H9 (cell line): Measurements from ENCODE around the gene CFAP45. TPM values are rescaled to one million over a fixed set of nuclear protein-coding genes. Genes with fewer than 3 reads are reported as not detected.

Experiments used
- DNase-seq: peaks from one replicate; pipeline ENCODE4 v3.0.0-alpha.2; 2017
- H2AFZ ChIP-seq: one replicate; pipeline ENCODE4 v1.6.1; 2013; ENCODE audit warnings: mild to moderate bottlenecking, low read length, control low read depth, moderate library complexity
- H2AK5ac ChIP-seq: 2 replicates; pipeline ENCODE4 v1.6.1; 2013; ENCODE audit warnings: low read length, control low read depth, mixed read lengths; ENCODE audit not compliant: insufficient read length
- H2BK120ac ChIP-seq: one replicate; pipeline ENCODE4 v1.6.1; 2013; ENCODE audit warnings: low read depth, mild to moderate bottlenecking, low read length, control low read depth, inconsistent platforms; ENCODE audit not compliant: poor library complexity, severe bottlenecking
- H2BK12ac ChIP-seq: 2 replicates; pipeline ENCODE4 v1.6.1; 2013; ENCODE audit warnings: low read length, control low read depth, mixed read lengths, low read depth; ENCODE audit not compliant: insufficient read length
- H2BK15ac ChIP-seq: 2 replicates; pipeline ENCODE4 v1.6.1; 2013; ENCODE audit warnings: low read depth, low read length, control low read depth
- H2BK20ac ChIP-seq: one replicate; pipeline ENCODE4 v1.6.1; 2013; ENCODE audit warnings: low read depth, mild to moderate bottlenecking, low read length, control low read depth, inconsistent platforms; ENCODE audit not compliant: poor library complexity, severe bottlenecking
- H2BK5ac ChIP-seq: 2 replicates; pipeline ENCODE4 v1.6.1; 2013; ENCODE audit warnings: low read length, control low read depth, mixed read lengths; ENCODE audit not compliant: insufficient read length
- H3K14ac ChIP-seq: 2 replicates; pipeline ENCODE4 v1.6.1; 2013; ENCODE audit warnings: low read length, control low read depth; ENCODE audit not compliant: insufficient read depth
- H3K18ac ChIP-seq: 2 replicates; pipeline ENCODE4 v1.6.1; 2013; ENCODE audit warnings: low read depth, mild to moderate bottlenecking, mixed read lengths, low read length, control low read depth; ENCODE audit not compliant: insufficient read length
- H3K23ac ChIP-seq: 2 replicates; pipeline ENCODE4 v1.6.1; 2013; ENCODE audit warnings: low read length, control low read depth, mixed read lengths, low read depth; ENCODE audit not compliant: insufficient read length
- H3K23me2 ChIP-seq: 2 replicates; pipeline ENCODE4 v1.6.1; 2013; ENCODE audit warnings: low read depth, mild to moderate bottlenecking, mixed read lengths, low read length, control low read depth; ENCODE audit not compliant: insufficient read length, poor library complexity, severe bottlenecking
- H3K27ac ChIP-seq: 2 replicates; pipeline ENCODE4 v1.5.1; 2013; ENCODE audit warnings: low read length, control low read depth, mixed read lengths, low read depth; ENCODE audit not compliant: insufficient read length
- H3K27me3 ChIP-seq: 2 replicates; pipeline ENCODE4 v1.6.1; 2013; ENCODE audit warnings: low read length, control low read depth, inconsistent platforms; ENCODE audit not compliant: insufficient read depth
- H3K4ac ChIP-seq: 2 replicates; pipeline ENCODE4 v1.6.1; 2013; ENCODE audit warnings: low read depth, mild to moderate bottlenecking, control low read depth, inconsistent platforms, low read length, moderate library complexity
- H3K4me1 ChIP-seq: 2 replicates; pipeline ENCODE4 v1.6.1; 2013; ENCODE audit warnings: low read length, control low read depth, inconsistent platforms; ENCODE audit not compliant: insufficient read depth
- H3K4me2 ChIP-seq: 2 replicates; pipeline ENCODE4 v1.6.1; 2013; ENCODE audit warnings: low read length, control low read depth, mixed read lengths; ENCODE audit not compliant: insufficient read length, insufficient read depth
- H3K56ac ChIP-seq: 2 replicates; pipeline ENCODE4 v1.6.1; 2013; ENCODE audit warnings: low read depth, mild to moderate bottlenecking, mixed read lengths, low read length, control low read depth; ENCODE audit not compliant: insufficient read length
- H3K79me1 ChIP-seq: 2 replicates; pipeline ENCODE4 v1.6.1; 2013; ENCODE audit warnings: low read depth, mild to moderate bottlenecking, moderate library complexity, low read length, control low read depth, inconsistent platforms; ENCODE audit not compliant: insufficient read depth, poor library complexity, severe bottlenecking
- H3K79me2 ChIP-seq: 2 replicates; pipeline ENCODE4 v1.6.1; 2013; ENCODE audit warnings: low read length, control low read depth, inconsistent platforms; ENCODE audit not compliant: insufficient read depth
- H3K9ac ChIP-seq: 2 replicates; pipeline ENCODE4 v1.6.1; 2013; ENCODE audit warnings: low read length, control low read depth, mixed read lengths; ENCODE audit not compliant: insufficient read length; ENCODE audit errors: extremely low read depth
- H3K9me3 ChIP-seq: one replicate; pipeline ENCODE4 v1.6.1; 2013; ENCODE audit warnings: low read depth, low read length, inconsistent platforms; ENCODE audit not compliant: control insufficient read depth
- H3T11ph ChIP-seq: one replicate; pipeline ENCODE4 v1.6.1; 2013; ENCODE audit warnings: mild to moderate bottlenecking, low read length, control low read depth, inconsistent platforms
- H4K20me1 ChIP-seq: one replicate; pipeline ENCODE4 v1.6.1; 2013; ENCODE audit not compliant: control insufficient read depth, insufficient read length, insufficient read depth
- H4K5ac ChIP-seq: 2 replicates; pipeline ENCODE4 v1.6.1; 2013; ENCODE audit warnings: low read depth, mild to moderate bottlenecking, mixed read lengths, low read length, control low read depth; ENCODE audit not compliant: insufficient read length
- H4K8ac ChIP-seq: replicated peaks from 2 replicates; pipeline ENCODE4 v1.6.1; 2013; ENCODE audit warnings: low read length, control low read depth, mixed read lengths, low read depth; ENCODE audit not compliant: insufficient read length
- H4K91ac ChIP-seq: 2 replicates; pipeline ENCODE4 v1.6.1; 2013; ENCODE audit warnings: low read depth, mild to moderate bottlenecking, moderate library complexity, mixed read lengths, low read length, control low read depth; ENCODE audit not compliant: insufficient read length
- H3K27ac Mint-ChIP-seq, 3 experiments: 2 replicates in 2 of 3; 3 replicates in 1 of 3; pipeline ENCODE4 v1.8.0; 2020 to 2021; ENCODE audit warnings: mixed read lengths in 3 of 3, mild to moderate bottlenecking in 1 of 3, moderate library complexity in 1 of 3
- H3K27me3 Mint-ChIP-seq: 2 replicates; pipeline ENCODE4 v1.8.0; 2021; ENCODE audit warnings: low read depth, mild to moderate bottlenecking, moderate library complexity, mixed read lengths
- H3K36me3 Mint-ChIP-seq, 3 experiments: 2 replicates in 2 of 3; 3 replicates in 1 of 3; pipeline ENCODE4 v1.8.0; 2020 to 2021; ENCODE audit warnings: low read depth in 3 of 3, mixed read lengths in 3 of 3; ENCODE audit not compliant: insufficient read depth in 1 of 3
- H3K4me1 Mint-ChIP-seq, 2 experiments: 2 replicates each; pipeline ENCODE4 v1.8.0; 2020; ENCODE audit warnings: mixed read lengths in 2 of 2
- H3K4me3 Mint-ChIP-seq, 2 experiments: 2 replicates in 1 of 2; 3 replicates in 1 of 2; pipeline ENCODE4 v1.8.0; 2020 to 2021; ENCODE audit warnings: mild to moderate bottlenecking in 2 of 2, mixed read lengths in 2 of 2, moderate library complexity in 1 of 2
- H3K9me3 Mint-ChIP-seq, 2 experiments: 2 replicates in 1 of 2; 3 replicates in 1 of 2; pipeline ENCODE4 v1.8.0; 2020; ENCODE audit warnings: mild to moderate bottlenecking in 2 of 2, mixed read lengths in 2 of 2, moderate library complexity in 1 of 2
- whole genome bisulfite sequencing: extraction: QIAGEN DNeasy Blood & Tissue Kit; methylation state at CpG from one replicate; pipeline ENCODE4 v1.1.7; 2013; ENCODE audit warnings: missing lambda C conversion rate, low lambda C conversion rate, mixed read lengths; ENCODE audit not compliant: insufficient read length; ENCODE audit errors: extremely low coverage; 5-methylcytosine and 5-hydroxymethylcytosine counted together
- total RNA-seq: library from RNA; stranded (reverse); gene quantifications from 2 replicates; pipeline ENCODE4 v1.2.1, GENCODE V29; 2021
- TF ChIP-seq, protein P1 (sequence below): fragments of 200-600 bp; sonication (generic); conservative IDR thresholded peaks from 3 replicates; pipeline ENCODE4 v1.8.0; 2021; ENCODE audit warnings: antibody characterized with exemption, mild to moderate bottlenecking

CFAP45 gene
- total RNA-seq, 1 experiment from 2014 or later, result 0.85 TPM

DNA sequence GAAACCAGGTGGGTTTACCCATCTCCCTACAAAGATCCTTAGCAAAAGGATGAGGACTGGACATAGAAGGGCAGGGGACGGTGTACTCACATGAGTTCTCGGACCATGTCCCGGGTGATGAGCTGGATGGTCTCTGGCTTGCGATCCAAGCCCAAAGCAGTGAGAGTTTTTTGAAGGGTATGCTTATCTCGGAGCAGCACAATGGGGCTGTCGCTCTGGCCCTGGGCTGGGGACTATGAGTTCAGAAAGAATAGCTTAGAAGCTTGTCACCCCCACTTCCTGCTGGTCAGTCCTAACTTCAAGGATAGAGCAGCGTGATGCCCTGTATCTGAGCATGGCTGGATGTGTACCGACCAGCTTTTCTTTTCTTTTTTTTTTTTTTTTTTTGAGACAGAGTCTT, 9.6 kb downstream of the CFAP45 start:
- WGBS, result no CpG with 5 or more reads among the region's 8 CpGs
- Histone ChIP-seq H2BK5ac (no peak overlapping the region), H3K14ac (no peak overlapping the region), H3K79me1 (no peaks in the 10 kb centered on the region), H3K9ac (no peak overlapping the region), H4K8ac (no peak overlapping the region), H2BK12ac (no peak overlapping the region), H3T11ph (no peak overlapping the region), H3K4me1 (no peaks in the 10 kb centered on the region), H3K23me2 (no peaks in the 10 kb centered on the region), H3K4me2 (no peak overlapping the region), H2BK120ac (no peak overlapping the region), H2AFZ (no peak overlapping the region), H3K79me2 (no peaks in the 10 kb centered on the region), H3K4ac (no peak overlapping the region), H3K27me3 (no peaks in the 10 kb centered on the region), H2BK15ac (no peak overlapping the region), H4K20me1 (no peaks in the 10 kb centered on the region), H3K9me3 (no peaks in the 10 kb centered on the region), H3K23ac (no peak overlapping the region), H4K91ac (no peak overlapping the region), H3K27ac (no peak overlapping the region), H4K5ac (no peak overlapping the region), H3K56ac (no peak overlapping the region), H3K18ac (no peak overlapping the region), H2AK5ac (no peak overlapping the region), H2BK20ac (no peak overlapping the region)
- Mint-ChIP-seq H3K4me3 (no peak overlapping the region), H3K9me3 (no peaks in the 10 kb centered on the region), H3K27ac (no peak overlapping the region), H3K36me3 (no peaks in the 10 kb centered on the region), H3K27me3 (peaks cover 2% of the 10 kb centered on the region; the same call in 1 of the 2 replicates), H3K4me1 (peaks cover 11% of the 10 kb centered on the region in 2 experiments)
- TF ChIP-seq, protein P1, sequence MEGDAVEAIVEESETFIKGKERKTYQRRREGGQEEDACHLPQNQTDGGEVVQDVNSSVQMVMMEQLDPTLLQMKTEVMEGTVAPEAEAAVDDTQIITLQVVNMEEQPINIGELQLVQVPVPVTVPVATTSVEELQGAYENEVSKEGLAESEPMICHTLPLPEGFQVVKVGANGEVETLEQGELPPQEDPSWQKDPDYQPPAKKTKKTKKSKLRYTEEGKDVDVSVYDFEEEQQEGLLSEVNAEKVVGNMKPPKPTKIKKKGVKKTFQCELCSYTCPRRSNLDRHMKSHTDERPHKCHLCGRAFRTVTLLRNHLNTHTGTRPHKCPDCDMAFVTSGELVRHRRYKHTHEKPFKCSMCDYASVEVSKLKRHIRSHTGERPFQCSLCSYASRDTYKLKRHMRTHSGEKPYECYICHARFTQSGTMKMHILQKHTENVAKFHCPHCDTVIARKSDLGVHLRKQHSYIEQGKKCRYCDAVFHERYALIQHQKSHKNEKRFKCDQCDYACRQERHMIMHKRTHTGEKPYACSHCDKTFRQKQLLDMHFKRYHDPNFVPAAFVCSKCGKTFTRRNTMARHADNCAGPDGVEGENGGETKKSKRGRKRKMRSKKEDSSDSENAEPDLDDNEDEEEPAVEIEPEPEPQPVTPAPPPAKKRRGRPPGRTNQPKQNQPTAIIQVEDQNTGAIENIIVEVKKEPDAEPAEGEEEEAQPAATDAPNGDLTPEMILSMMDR, result no peak
- no peak for DNase-seq
